Mesenchymal stem cell (in vitro differentiated cells and primary cell): Measurements from ENCODE around the gene DMAC2L.
"Not testable (repeated sequence)": the region's sequence is repeated elsewhere in the genome, so short reads cannot be mapped to it uniquely, and the experiment has no call there.

ENCODE experiments used
- DNase-seq: peaks from one replicate; pipeline ENCODE4 v3.0.0-alpha.2; 2013
- H2AFZ ChIP-seq: one replicate; pipeline ENCODE4 v1.6.1; 2013; ENCODE audit warnings: low read depth, mild to moderate bottlenecking, control low read depth, inconsistent platforms, low read length, moderate library complexity
- H2AK5ac ChIP-seq: 2 replicates; pipeline ENCODE4 v1.6.1; 2013; ENCODE audit warnings: low read length, moderate library complexity, mild to moderate bottlenecking, inconsistent platforms; ENCODE audit not compliant: severe bottlenecking
- H2BK120ac ChIP-seq: one replicate; pipeline ENCODE4 v1.6.1; 2013; ENCODE audit warnings: low read depth, mild to moderate bottlenecking, inconsistent platforms, low read length, moderate library complexity
- H2BK12ac ChIP-seq, 2 experiments: one replicate each; pipeline ENCODE4 v1.6.1; 2013; ENCODE audit warnings: inconsistent platforms in 2 of 2, low read length in 2 of 2, mild to moderate bottlenecking in 2 of 2, moderate library complexity in 2 of 2, control low read depth in 1 of 2
- H2BK15ac ChIP-seq: one replicate; pipeline ENCODE4 v1.6.1; 2013; ENCODE audit warnings: mild to moderate bottlenecking, low read depth, inconsistent platforms; ENCODE audit not compliant: poor library complexity, severe bottlenecking
- H2BK5ac ChIP-seq: 2 replicates; pipeline ENCODE4 v1.6.1; 2013; ENCODE audit warnings: low read depth, mild to moderate bottlenecking, low read length, control low read depth, inconsistent platforms; ENCODE audit not compliant: poor library complexity, severe bottlenecking
- H3K14ac ChIP-seq, 2 experiments: one replicate each; pipeline ENCODE4 v1.6.1; 2013; ENCODE audit warnings: inconsistent platforms in 2 of 2, low read length in 2 of 2, control low read depth in 1 of 2, mild to moderate bottlenecking in 1 of 2, moderate library complexity in 1 of 2
- H3K18ac ChIP-seq, 2 experiments: one replicate each; pipeline ENCODE4 v1.6.1; 2013; ENCODE audit warnings: inconsistent platforms in 2 of 2, low read length in 2 of 2, control low read depth in 1 of 2, low read depth in 1 of 2, mild to moderate bottlenecking in 1 of 2
- H3K23ac ChIP-seq, 2 experiments: one replicate each; pipeline ENCODE4 v1.6.1; 2013; ENCODE audit warnings: inconsistent platforms in 2 of 2, low read length in 2 of 2, mild to moderate bottlenecking in 2 of 2, moderate library complexity in 2 of 2, control low read depth in 1 of 2
- H3K27ac ChIP-seq: 2 replicates; pipeline ENCODE4 v1.5.1; 2013; ENCODE audit warnings: mild to moderate bottlenecking, moderate library complexity, low read length, control low read depth, inconsistent platforms; ENCODE audit not compliant: poor library complexity, severe bottlenecking
- H3K27me3 ChIP-seq, 2 experiments: 2 replicates each; pipeline versions ENCODE4 v1.6.1 to v1.7.0; 2013; ENCODE audit warnings: low read length in 2 of 2, mild to moderate bottlenecking in 2 of 2, moderate library complexity in 2 of 2, control low read depth in 1 of 2, inconsistent platforms in 1 of 2; ENCODE audit not compliant: control insufficient read depth in 1 of 2, insufficient read depth in 1 of 2
- H3K36me3 ChIP-seq, 2 experiments: 2 replicates each; pipeline versions ENCODE4 v1.6.1 to v1.7.0; 2013; ENCODE audit warnings: low read length in 2 of 2, control low read depth in 1 of 2, inconsistent platforms in 1 of 2, low read depth in 1 of 2, mild to moderate bottlenecking in 1 of 2; ENCODE audit not compliant: insufficient read depth in 2 of 2, control insufficient read depth in 1 of 2
- H3K4ac ChIP-seq, 2 experiments: one replicate each; pipeline ENCODE4 v1.6.1; 2013; ENCODE audit warnings: inconsistent platforms in 2 of 2, low read length in 2 of 2, mild to moderate bottlenecking in 2 of 2, moderate library complexity in 2 of 2, control low read depth in 1 of 2, low read depth in 1 of 2
- H3K4me1 ChIP-seq: 2 replicates; pipeline ENCODE4 v1.6.1; 2013; ENCODE audit warnings: low read depth, low read length, control low read depth; ENCODE audit not compliant: control insufficient read depth, insufficient read depth
- H3K4me2 ChIP-seq: 2 replicates; pipeline ENCODE4 v1.6.1; 2013; ENCODE audit warnings: low read length, mild to moderate bottlenecking, inconsistent platforms; ENCODE audit not compliant: poor library complexity, severe bottlenecking
- H3K4me3 ChIP-seq, 2 experiments: 2 replicates each; pipeline versions ENCODE4 v1.5.1 to v1.7.0; 2013; ENCODE audit warnings: low read length in 2 of 2, mild to moderate bottlenecking in 2 of 2, control low read depth in 1 of 2, low read depth in 1 of 2; ENCODE audit not compliant: insufficient read depth in 1 of 2
- H3K79me1 ChIP-seq: replicated peaks from 2 replicates; pipeline ENCODE4 v1.6.1; 2013; ENCODE audit warnings: mild to moderate bottlenecking, control low read depth, low read length, inconsistent platforms; ENCODE audit not compliant: poor library complexity, severe bottlenecking
- H3K9ac ChIP-seq: 2 replicates; pipeline ENCODE4 v1.7.0; 2013; ENCODE audit warnings: mild to moderate bottlenecking, low read length, moderate library complexity
- H3K9me3 ChIP-seq: 2 replicates; pipeline ENCODE4 v1.7.0; 2013; ENCODE audit warnings: mild to moderate bottlenecking, low read length; ENCODE audit not compliant: control insufficient read depth
- H4K8ac ChIP-seq: one replicate; pipeline ENCODE4 v1.6.1; 2013; ENCODE audit warnings: inconsistent platforms, mild to moderate bottlenecking, low read length, moderate library complexity
- H4K91ac ChIP-seq: one replicate; pipeline ENCODE4 v1.6.1; 2013; ENCODE audit warnings: mild to moderate bottlenecking, low read length, inconsistent platforms
- WGBS: methylation state at CpG from one replicate; pipeline ENCODE4 v1.1.7; 2013; ENCODE audit warnings: mixed read lengths; 5-methylcytosine and 5-hydroxymethylcytosine counted together

Gene DMAC2L

GRCh38 chr14:50314098-50314497 lies 2.0 kb downstream of the DMAC2L start:
- not testable (repeated sequence) for H3K4me3 ChIP-seq, H3K4me2 ChIP-seq, H2BK5ac ChIP-seq, H3K27me3 ChIP-seq, H3K23ac ChIP-seq, H3K27ac ChIP-seq, H3K14ac ChIP-seq, H4K8ac ChIP-seq, H2AFZ ChIP-seq, H4K91ac ChIP-seq, H3K4me1 ChIP-seq, H3K18ac ChIP-seq, H3K36me3 ChIP-seq, H3K9me3 ChIP-seq, H2BK120ac ChIP-seq, H2AK5ac ChIP-seq, H2BK15ac ChIP-seq, DNase-seq, H2BK12ac ChIP-seq, H3K4ac ChIP-seq, H3K9ac ChIP-seq
- WGBS: 98% methylated on average over 3 of the region's 3 CpGs
- peaks cover 26% of the 10 kb centered on the region for H3K79me1 ChIP-seq

DNA sequence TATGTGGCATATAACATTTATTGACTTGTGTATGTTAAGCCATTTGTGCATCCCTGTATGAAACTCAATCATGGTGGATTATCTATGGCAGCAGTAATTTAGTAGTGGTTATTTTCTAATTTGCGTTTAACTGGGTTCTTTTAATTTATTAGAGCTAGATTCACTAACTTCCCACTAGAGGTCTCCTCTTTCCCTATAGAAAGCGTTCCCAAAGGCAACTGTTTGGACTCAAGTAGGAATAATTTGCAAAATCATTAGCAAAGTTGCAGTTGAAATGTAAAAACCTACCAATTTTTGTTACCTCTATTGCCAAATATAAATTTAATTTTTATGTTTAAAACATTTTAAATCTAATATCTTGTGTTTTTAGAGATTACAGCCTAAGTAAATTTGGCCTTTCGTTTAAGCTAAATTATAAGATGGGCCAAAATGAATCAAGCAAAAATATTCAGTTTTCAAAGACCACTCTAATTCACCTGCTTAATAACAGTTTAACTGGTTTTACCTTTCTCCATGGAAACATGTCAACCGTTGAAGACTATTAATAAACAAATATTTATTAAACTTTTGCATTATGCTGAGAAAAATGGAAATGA lies 6.0 kb downstream of the DMAC2L start:
- peak; percentile 56 for DNase-seq
- Histone ChIP-seq H4K91ac (no peak overlapping the region), H2AFZ (no peak overlapping the region), H3K4me1 (peaks cover 1% of the 10 kb centered on the region), H3K4me3 (no peak overlapping the region), H3K23ac (no peak overlapping the region), H2BK5ac (no peak overlapping the region), H2BK120ac (no peak overlapping the region), H3K27me3 (no peaks in the 10 kb centered on the region), H3K4ac (no peak overlapping the region), H4K8ac (no peak overlapping the region), H2AK5ac (no peak overlapping the region), H3K27ac (no peak overlapping the region), H3K14ac (no peak overlapping the region), H3K36me3 (peaks cover 3% of the 10 kb centered on the region in 2 experiments), H2BK12ac (no peak overlapping the region), H3K18ac (no peak overlapping the region), H3K9ac (no peak overlapping the region), H3K4me2 (no peak overlapping the region), H2BK15ac (no peak overlapping the region), H3K9me3 (no peaks in the 10 kb centered on the region), H3K79me1 (peaks cover 16% of the 10 kb centered on the region)
- WGBS: 100% methylated on average over 1 of the region's 4 CpGs

DNA sequence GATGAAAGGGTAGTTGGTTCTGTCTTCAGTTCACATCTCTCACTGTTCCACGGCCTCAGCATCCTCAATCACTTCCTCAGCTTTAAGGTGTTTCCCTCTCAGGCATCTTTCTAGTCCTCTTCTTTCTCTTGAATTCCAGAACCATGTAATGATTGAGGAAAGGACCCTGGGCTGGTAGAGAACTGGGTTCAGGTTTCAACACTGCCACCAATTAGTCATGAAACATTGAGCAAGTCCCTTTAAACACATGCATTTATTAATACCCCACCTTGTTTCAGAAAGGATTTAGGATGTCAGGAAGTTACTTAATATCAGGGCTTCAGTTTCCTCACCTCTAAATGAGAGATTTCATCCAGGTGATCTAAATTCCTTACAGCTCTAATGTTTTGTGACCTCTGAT lies 7.2 kb downstream of the DMAC2L start:
- Histone ChIP-seq H3K36me3 (peaks cover 5 to 10% of the 10 kb centered on the region in 2 experiments), H3K14ac (no peak overlapping the region), H3K4me3 (no peak overlapping the region), H3K4me2 (no peak overlapping the region), H3K4ac (no peak overlapping the region), H2AFZ (no peak overlapping the region), H2BK120ac (no peak overlapping the region), H4K8ac (no peak overlapping the region), H3K18ac (no peak overlapping the region), H3K4me1 (no peaks in the 10 kb centered on the region), H2BK12ac (no peak overlapping the region), H3K27ac (no peak overlapping the region), H3K27me3 (no peaks in the 10 kb centered on the region), H3K9ac (peak overlapping the region; percentile 89), H2BK5ac (no peak overlapping the region), H3K9me3 (no peaks in the 10 kb centered on the region), H2AK5ac (no peak overlapping the region), H2BK15ac (no peak overlapping the region), H4K91ac (no peak overlapping the region), H3K23ac (no peak overlapping the region), H3K79me1 (peaks cover 14% of the 10 kb centered on the region)
- peak; percentile 58 for DNase-seq
- WGBS: no CpG with 5 or more reads among the region's 1 CpG

DNA sequence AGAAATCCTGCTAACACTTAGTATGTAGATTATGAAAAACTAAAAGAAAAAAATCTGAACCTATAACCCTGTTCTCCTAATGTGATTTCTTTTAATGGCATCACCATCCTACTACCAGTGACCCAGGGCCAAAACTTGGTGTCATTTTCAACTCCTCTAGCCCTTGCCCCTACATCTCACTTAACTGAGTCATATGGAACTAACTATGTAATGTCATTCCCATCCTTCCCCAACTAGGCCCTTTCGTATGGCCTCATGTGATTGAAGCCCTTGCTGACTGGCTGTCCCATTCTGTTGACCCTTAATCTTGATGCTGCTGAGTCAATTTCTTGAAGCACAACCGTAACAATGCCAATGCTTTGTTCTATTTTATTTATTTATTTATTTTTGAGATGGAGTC lies 7.6 kb downstream of the DMAC2L start:
- 68% methylated on average over 1 of the region's 2 CpGs for WGBS
- Histone ChIP-seq H3K27me3 (no peaks in the 10 kb centered on the region), H3K18ac (no peak overlapping the region), H3K23ac (no peak overlapping the region), H3K9me3 (no peaks in the 10 kb centered on the region), H3K27ac (no peak overlapping the region), H3K4me2 (no peak overlapping the region), H2BK12ac (no peak overlapping the region), H4K8ac (no peak overlapping the region), H2AK5ac (no peak overlapping the region), H3K36me3 (peaks cover 7 to 14% of the 10 kb centered on the region in 2 experiments), H3K79me1 (peaks cover 13% of the 10 kb centered on the region), H2BK15ac (no peak overlapping the region), H2BK5ac (no peak overlapping the region), H3K9ac (peak overlapping the region; percentile 89), H2BK120ac (no peak overlapping the region), H3K14ac (no peak overlapping the region), H3K4me1 (no peaks in the 10 kb centered on the region), H4K91ac (no peak overlapping the region), H3K4me3 (peak overlapping the region in 1 of 2 experiments; percentile 74), H3K4ac (no peak overlapping the region), H2AFZ (no peak overlapping the region)
- DNase-seq: peak; percentile 55
